HEK293T (cell line): Measurements from ENCODE around the gene TRABD2B.

Experiments used
- CTCF ChIA-PET: fragments of 350-600 bp; formaldehyde crosslinking; extraction: SDS; loops from one replicate; lab custom pipeline; 2021; ENCODE audit warnings: antibody characterized with exemption, inconsistent platforms; lab: Yijun Ruan, JAX
- POLR2A ChIA-PET: fragments of 350-600 bp; formaldehyde crosslinking; extraction: SDS; loops from one replicate; lab custom pipeline; 2020; ENCODE audit warnings: antibody characterized with exemption, inconsistent platforms; lab: Yijun Ruan, JAX
- DNase-seq: peaks from one replicate; pipeline ENCODE4 v3.0.0; 2012; ENCODE audit warnings: mixed read lengths; ENCODE audit errors: extremely low spot score
- ARNT ChIP-seq: fragments of 450-650 bp; IDR thresholded peaks from 2 replicates; pipeline ENCODE4 v1.6.1; 2017; ENCODE audit warnings: mild to moderate bottlenecking
- BHLHE40 ChIP-seq: fragments of 450-650 bp; IDR thresholded peaks from 2 replicates; pipeline ENCODE4 v1.6.1; 2016; ENCODE audit warnings: mild to moderate bottlenecking, moderate library complexity, borderline replicate concordance
- CTBP1 ChIP-seq: fragments of 450-650 bp; IDR thresholded peaks from 2 replicates; pipeline ENCODE4 v1.6.1; 2016; ENCODE audit warnings: borderline replicate concordance
- ELF4 ChIP-seq: fragments of 450-650 bp; IDR thresholded peaks from 2 replicates; pipeline ENCODE4 v1.6.1; 2017; ENCODE audit warnings: antibody characterized with exemption
- FOXA1 ChIP-seq: fragments of 450-650 bp; IDR thresholded peaks from 2 replicates; pipeline ENCODE4 v1.6.1; 2016; ENCODE audit warnings: mild to moderate bottlenecking
- FOXK2 ChIP-seq: fragments of 450-650 bp; IDR thresholded peaks from 2 replicates; pipeline ENCODE4 v1.6.1; 2016; ENCODE audit warnings: mild to moderate bottlenecking
- FOXM1 ChIP-seq: fragments of 450-650 bp; IDR thresholded peaks from 2 replicates; pipeline ENCODE4 v1.6.1; 2017; ENCODE audit warnings: mild to moderate bottlenecking, borderline replicate concordance
- HDGF ChIP-seq: fragments of 450-650 bp; IDR thresholded peaks from 2 replicates; pipeline ENCODE4 v1.6.1; 2017; ENCODE audit warnings: antibody characterized with exemption, borderline replicate concordance
- L3MBTL2 ChIP-seq: fragments of 450-650 bp; conservative IDR thresholded peaks from 2 replicates; pipeline ENCODE4 v1.6.1; 2016; ENCODE audit warnings: mild to moderate bottlenecking
- LEF1 ChIP-seq: fragments of 450-650 bp; IDR thresholded peaks from 2 replicates; pipeline ENCODE4 v1.6.1; 2017; ENCODE audit warnings: mild to moderate bottlenecking, borderline replicate concordance
- NFRKB ChIP-seq: fragments of 450-650 bp; IDR thresholded peaks from 2 replicates; pipeline ENCODE4 v1.6.1; 2016; ENCODE audit warnings: mild to moderate bottlenecking, moderate library complexity
- PKNOX1 ChIP-seq: fragments of 450-650 bp; IDR thresholded peaks from 2 replicates; pipeline ENCODE4 v1.6.1; 2016
- SP1 ChIP-seq: fragments of 450-650 bp; IDR thresholded peaks from 2 replicates; pipeline ENCODE4 v1.6.1; 2017
- SUZ12 ChIP-seq: fragments of 450-650 bp; IDR thresholded peaks from 2 replicates; pipeline ENCODE4 v1.6.1; 2016; ENCODE audit warnings: mild to moderate bottlenecking
- TARDBP ChIP-seq: fragments of 450-650 bp; IDR thresholded peaks from 2 replicates; pipeline ENCODE4 v1.6.1; 2016
- ZNF384 ChIP-seq: fragments of 450-650 bp; IDR thresholded peaks from 2 replicates; pipeline ENCODE4 v1.6.1; 2016

The TRABD2B gene

GRCh38 chr1:47938520-47938919, 58.7 kb downstream of the TRABD2B start:
- ChIA-PET CTCF (interaction anchor here (1.3 kb wide), 1 partner anchor 10 kb away, joined by 3 read pairs; no protein-coding TSS in a partner anchor), POLR2A (no interaction called here)
- DNase-seq: no peak
- TF ChIP-seq BHLHE40 (no peak), SP1 (no peak), TARDBP (no peak), CTBP1 (no peak), ZNF384 (no peak), FOXA1 (no peak), ELF4 (no peak), HDGF (no peak), L3MBTL2 (no peak), FOXM1 (no peak), ARNT (no peak), NFRKB (no peak)

GRCh38 chr1:47937586-47938254, 59.5 kb downstream of the TRABD2B start:
- TF ChIP-seq ELF4: no peak
- TF ChIP-seq HDGF: no peak
- no peak for TF ChIP-seq ARNT
- no peak for TF ChIP-seq FOXM1
- ChIA-PET POLR2A (no interaction called here), CTCF (no interaction called here)
- DNase-seq: no peak

GRCh38 chr1:47936916-47937551, 60.2 kb downstream of the TRABD2B start:
- ChIA-PET CTCF (no interaction called here), POLR2A (no interaction called here)
- DNase-seq: no peak
- no peak for TF ChIP-seq BHLHE40
- no peak for TF ChIP-seq CTBP1
- TF ChIP-seq SP1: no peak
- TF ChIP-seq ELF4: no peak
- no peak for TF ChIP-seq ARNT
- TF ChIP-seq NFRKB: no peak
- no peak for TF ChIP-seq L3MBTL2
- no peak for TF ChIP-seq FOXM1
- no peak for TF ChIP-seq HDGF
- TF ChIP-seq FOXA1: no peak
- TF ChIP-seq LEF1: no peak
- TF ChIP-seq FOXK2: no peak
- TF ChIP-seq SUZ12: no peak
- no peak for TF ChIP-seq ZNF384
- TF ChIP-seq TARDBP: no peak
- TF ChIP-seq PKNOX1: no peak

- POLR2A ChIA-PET: no interaction called here
- no peak for TF ChIP-seq NFRKB
- TF ChIP-seq L3MBTL2: no peak
- no peak for TF ChIP-seq TARDBP
- no peak for TF ChIP-seq FOXK2
- TF ChIP-seq FOXM1: no peak
- no peak for TF ChIP-seq BHLHE40
- no peak for TF ChIP-seq ARNT
- no peak for TF ChIP-seq LEF1
- no peak for TF ChIP-seq SUZ12
- no peak for TF ChIP-seq FOXA1
- TF ChIP-seq ZNF384: no peak
- no peak for TF ChIP-seq CTBP1
- no peak for TF ChIP-seq SP1
- CTCF ChIA-PET: no interaction called here
- DNase-seq: no peak
Observed at GRCh38 chr1:47935856-47936255, 61.3 kb downstream of the TRABD2B start.

GRCh38 chr1:47935163-47935562, 62.0 kb downstream of the TRABD2B start:
- POLR2A ChIA-PET: no interaction called here
- CTCF ChIA-PET: no interaction called here
- TF ChIP-seq BHLHE40 (no peak), CTBP1 (no peak), ZNF384 (no peak), NFRKB (no peak), TARDBP (no peak), SP1 (no peak), PKNOX1 (no peak)
- DNase-seq: no peak

- ChIA-PET CTCF (no interaction called here), POLR2A (no interaction called here)
- TF ChIP-seq BHLHE40 (no peak), TARDBP (no peak), CTBP1 (no peak), ELF4 (no peak), FOXM1 (no peak), ZNF384 (no peak), HDGF (no peak), NFRKB (no peak), SUZ12 (no peak), FOXK2 (no peak)
Observed at GRCh38 chr1:47934243-47934805, 62.9 kb downstream of the TRABD2B start.

More at GRCh38 chr1:47934243-47934805, 62.9 kb downstream of the TRABD2B start:
- DNase-seq: no peak
